BLaER1 treated with 17β-estradiol and CSF1 and Interleukin-3, amounts not matched to agents 10 nM and 100 nM (cell line): ENCODE measurements around the gene MRC2.
"Not testable (repeated sequence)": the region's sequence is repeated elsewhere in the genome, so short reads cannot be mapped to it uniquely, and the experiment has no call there.

Experiments used
- H3K27ac ChIP-seq, 11 experiments: shearing (Covaris generic); formaldehyde crosslinking; 2 replicates each; pipeline ENCODE4 v1.8.1; 2022
- H3K27me3 ChIP-seq, 11 experiments: shearing (Covaris generic); formaldehyde crosslinking; 2 replicates each; pipeline ENCODE4 v1.8.1; 2022
- H3K36me3 ChIP-seq, 11 experiments: shearing (Covaris generic); formaldehyde crosslinking; 2 replicates each; pipeline ENCODE4 v1.8.1; 2022
- H3K4me1 ChIP-seq, 10 experiments: shearing (Covaris generic); formaldehyde crosslinking; 2 replicates each; pipeline ENCODE4 v1.8.1; 2022
- H3K4me2 ChIP-seq, 11 experiments: shearing (Covaris generic); formaldehyde crosslinking; 2 replicates each; pipeline ENCODE4 v1.8.1; 2022
- H3K4me3 ChIP-seq, 10 experiments: shearing (Covaris generic); formaldehyde crosslinking; 2 replicates each; pipeline ENCODE4 v1.8.1; 2022
- H3K9ac ChIP-seq, 11 experiments: shearing (Covaris generic); formaldehyde crosslinking; 2 replicates each; pipeline ENCODE4 v1.8.1; 2022
- H3K9me3 ChIP-seq, 11 experiments: shearing (Covaris generic); formaldehyde crosslinking; replicated peaks in 1 of 11; 2 replicates each; pipeline ENCODE4 v1.8.1; 2022
- H4K20me1 ChIP-seq, 11 experiments: shearing (Covaris generic); formaldehyde crosslinking; 2 replicates each; pipeline ENCODE4 v1.8.1; 2022
- Cebpa-rat ChIP-seq, 11 experiments: shearing (Covaris generic); IDR thresholded peaks; 2 replicates each; pipeline ENCODE4 v1.8.1; 2022

MRC2 gene

GRCh38 chr17:62605588-62605987, 21.9 kb upstream of the MRC2 start:
- peaks cover 98 to 100% (median 100%) of the 10 kb centered on the region in 11 experiments for H3K36me3 ChIP-seq
- H3K27ac ChIP-seq, result no peak overlapping the region
- H3K9me3 ChIP-seq, result no peaks in the 10 kb centered on the region

GRCh38 chr17:62611292-62611691, 16.2 kb upstream of the MRC2 start:
- TF ChIP-seq Cebpa-rat (IDR thresholded peaks at IDR 0.05), result no peak
- peak overlapping the region in 8 of 11 experiments; percentile 1 to 86 (median 76); a peak in 12 of 22 replicates for H3K27ac ChIP-seq
- H3K4me3 ChIP-seq, result no peak overlapping the region
- no peaks in the 10 kb centered on the region for H3K27me3 ChIP-seq
- peaks cover 72 to 100% (median 98%) of the 10 kb centered on the region in 11 experiments for H3K36me3 ChIP-seq
- no peaks in the 10 kb centered on the region for H3K9me3 ChIP-seq
- peak overlapping the region in 6 of 11 experiments; percentile 24 to 85 (median 76); a peak in 11 of 22 replicates for H3K4me2 ChIP-seq
- peak overlapping the region in 5 of 11 experiments; percentile 20 to 72 (median 50); a peak in 4 of 22 replicates for H3K9ac ChIP-seq
- peaks cover 0 to 6% (median 0%) of the 10 kb centered on the region in 11 experiments; a peak in 2 of 22 replicates for H4K20me1 ChIP-seq
- peaks cover 0 to 70% (median 41%) of the 10 kb centered on the region in 10 experiments; a peak in 16 of 20 replicates for H3K4me1 ChIP-seq

More at GRCh38 chr17:62605588-62605987, 21.9 kb upstream of the MRC2 start:
- H3K4me3 ChIP-seq, result no peak overlapping the region
- TF ChIP-seq Cebpa-rat (IDR thresholded peaks at IDR 0.05), result no peak
- H4K20me1 ChIP-seq, result peaks cover 0 to 26% (median 0%) of the 10 kb centered on the region in 11 experiments; a peak in 2 of 22 replicates
- H3K9ac ChIP-seq, result no peak overlapping the region
- no peaks in the 10 kb centered on the region for H3K27me3 ChIP-seq
- no peak overlapping the region for H3K4me2 ChIP-seq
- H3K4me1 ChIP-seq, result peaks cover 0 to 36% (median 22%) of the 10 kb centered on the region in 10 experiments; a peak in 14 of 20 replicates

- Histone ChIP-seq H3K4me2 (peak overlapping the region in 8 of 11 experiments; percentile 15 to 85 (median 69); a peak in 13 of 22 replicates), H3K4me1 (peaks cover 0 to 70% (median 41%) of the 10 kb centered on the region in 10 experiments; a peak in 16 of 20 replicates), H3K36me3 (peaks cover 70 to 100% (median 95%) of the 10 kb centered on the region in 11 experiments), H3K27ac (peak overlapping the region; percentile 1 to 86 (median 63); a peak in 16 of 22 replicates), H3K27me3 (no peaks in the 10 kb centered on the region), H3K4me3 (no peak overlapping the region), H4K20me1 (peaks cover 0 to 6% (median 0%) of the 10 kb centered on the region in 11 experiments; a peak in 2 of 22 replicates), H3K9me3 (no peaks in the 10 kb centered on the region), H3K9ac (peak overlapping the region in 6 of 11 experiments; percentile 30 to 72 (median 54); a peak in 9 of 22 replicates)
- no peak for TF ChIP-seq Cebpa-rat (IDR thresholded peaks at IDR 0.05)
Observed at GRCh38 chr17:62611728-62612127, 15.7 kb upstream of the MRC2 start.

- peak overlapping the region in 10 of 11 experiments; percentile 19 to 86 (median 68); a peak in 16 of 22 replicates for H3K27ac ChIP-seq
- H3K9me3 ChIP-seq, H4K20me1 ChIP-seq, H3K4me3 ChIP-seq, H3K27me3 ChIP-seq: not testable (repeated sequence)
- peaks cover 66 to 100% (median 89%) of the 10 kb centered on the region in 11 experiments for H3K36me3 ChIP-seq
- peak overlapping the region in 7 of 11 experiments; percentile 15 to 85 (median 75); a peak in 12 of 22 replicates for H3K4me2 ChIP-seq
- H3K4me1 ChIP-seq, result peaks cover 0 to 76% (median 42%) of the 10 kb centered on the region in 10 experiments; a peak in 16 of 20 replicates
- peak overlapping the region in 6 of 11 experiments; percentile 30 to 72 (median 54); a peak in 9 of 22 replicates for H3K9ac ChIP-seq
Observed at GRCh38 chr17:62612289-62612688, 15.2 kb upstream of the MRC2 start.

GRCh38 chr17:62613095-62613494, 14.4 kb upstream of the MRC2 start:
- not testable (repeated sequence) for H3K9me3 ChIP-seq, H3K27me3 ChIP-seq, H3K4me3 ChIP-seq, H3K9ac ChIP-seq
- H3K27ac ChIP-seq, result peak overlapping the region in 1 of 11 experiments; percentile 79; a peak in 3 of 22 replicates
- H4K20me1 ChIP-seq, result peaks cover 0 to 12% (median 0%) of the 10 kb centered on the region in 11 experiments; a peak in 7 of 22 replicates
- peaks cover 0 to 77% (median 38%) of the 10 kb centered on the region in 10 experiments; a peak in 16 of 20 replicates for H3K4me1 ChIP-seq
- peaks cover 58 to 93% (median 82%) of the 10 kb centered on the region in 11 experiments for H3K36me3 ChIP-seq
- H3K4me2 ChIP-seq, result peak overlapping the region in 4 of 11 experiments; percentile 32 to 85 (median 76); a peak in 4 of 22 replicates

- Histone ChIP-seq H3K27me3 (no peaks in the 10 kb centered on the region), H3K9ac (no peak overlapping the region), H3K4me1 (peaks cover 0 to 66% (median 33%) of the 10 kb centered on the region in 10 experiments; a peak in 14 of 20 replicates), H3K4me2 (no peak overlapping the region; a peak in 1 of 22 replicates), H3K9me3 (no peaks in the 10 kb centered on the region), H3K36me3 (peaks cover 47 to 92% (median 72%) of the 10 kb centered on the region in 11 experiments), H4K20me1 (peaks cover 0 to 18% (median 4%) of the 10 kb centered on the region in 11 experiments; a peak in 7 of 22 replicates), H3K27ac (no peak overlapping the region), H3K4me3 (no peak overlapping the region)
- no peak for TF ChIP-seq Cebpa-rat (IDR thresholded peaks at IDR 0.05)
Observed at GRCh38 chr17:62614142-62614541, 13.3 kb upstream of the MRC2 start.

GRCh38 chr17:62615503-62615902, 12.0 kb upstream of the MRC2 start:
- H3K27ac ChIP-seq, result no peak overlapping the region
- H3K36me3 ChIP-seq, result peaks cover 34 to 79% (median 59%) of the 10 kb centered on the region in 11 experiments
- no peak for TF ChIP-seq Cebpa-rat (IDR thresholded peaks at IDR 0.05)

GRCh38 chr17:62616993-62617893, 10.2 kb upstream of the MRC2 start:
- no peak for TF ChIP-seq Cebpa-rat (IDR thresholded peaks at IDR 0.05)
- Histone ChIP-seq H3K9me3 (no peaks in the 10 kb centered on the region), H3K27ac (peak overlapping the region in 3 of 11 experiments; percentile 23 to 36 (median 28); a peak in 4 of 22 replicates), H3K4me3 (no peak overlapping the region), H3K27me3 (no peaks in the 10 kb centered on the region), H3K9ac (peak overlapping the region in 1 of 11 experiments; percentile 35; a peak in 1 of 22 replicates), H3K36me3 (peaks cover 31 to 64% (median 42%) of the 10 kb centered on the region in 11 experiments), H3K4me2 (peak overlapping the region in 3 of 11 experiments; percentile 12 to 41 (median 22); a peak in 2 of 22 replicates), H3K4me1 (peaks cover 0 to 46% (median 17%) of the 10 kb centered on the region in 10 experiments; a peak in 13 of 20 replicates), H4K20me1 (peaks cover 0 to 23% (median 5%) of the 10 kb centered on the region in 11 experiments; a peak in 8 of 22 replicates)

More at GRCh38 chr17:62615503-62615902, 12.0 kb upstream of the MRC2 start:
- Histone ChIP-seq H3K9me3 (no peaks in the 10 kb centered on the region), H3K27me3 (no peaks in the 10 kb centered on the region), H3K4me3 (no peak overlapping the region), H4K20me1 (peaks cover 0 to 23% (median 5%) of the 10 kb centered on the region in 11 experiments; a peak in 8 of 22 replicates), H3K4me1 (peaks cover 0 to 53% (median 29%) of the 10 kb centered on the region in 10 experiments; a peak in 14 of 20 replicates), H3K4me2 (no peak overlapping the region), H3K9ac (no peak overlapping the region)
